Measurements from ENCODE around the gene CYFIP1. TPM values are rescaled to one million over a fixed set of nuclear protein-coding genes. Genes with fewer than 3 reads are reported as not detected.

The CYFIP1 gene
- total RNA-seq, 2 donors from 2014 or later, result 134 to 139 TPM

DNA sequence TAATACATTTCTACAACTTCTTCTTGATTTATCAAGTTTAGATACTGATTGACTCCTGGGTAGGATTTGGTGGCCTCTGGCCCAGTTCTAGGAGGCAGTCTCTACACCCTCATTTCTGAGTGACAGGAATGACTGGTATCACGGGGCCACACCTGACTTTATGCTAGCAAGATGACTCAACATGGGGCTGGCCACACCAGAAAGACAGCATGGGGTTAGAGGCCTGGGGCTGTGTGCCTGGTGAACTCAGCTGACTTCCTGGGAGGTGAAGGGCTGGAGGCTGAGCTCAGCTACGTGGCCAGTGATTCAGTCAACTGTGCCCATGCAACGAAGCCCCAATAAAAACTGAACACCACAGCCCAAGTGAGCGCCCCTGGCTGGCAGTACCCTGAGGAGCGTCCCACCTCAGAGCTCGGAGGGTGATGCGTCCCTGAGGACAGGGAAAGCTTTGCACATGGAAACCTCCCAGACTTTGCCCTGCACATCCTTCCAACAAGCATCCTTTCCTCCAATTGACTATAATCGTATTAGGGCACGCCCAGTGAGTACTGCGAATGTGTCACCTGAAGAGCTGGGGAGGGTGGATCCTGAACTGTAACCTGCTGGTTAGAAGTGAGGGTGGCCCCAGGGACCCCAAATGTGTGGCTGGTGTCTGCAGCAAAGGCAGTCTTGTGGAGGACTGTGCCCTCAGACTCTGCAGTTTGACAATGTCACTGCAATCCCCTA lies 84.5 kb downstream of the CYFIP1 start:
- Histone ChIP-seq H3K4me1 (ENCODE audit: control insufficient read depth, insufficient read depth, low read length) (peaks cover 14% of the 10 kb centered on the region), H3K36me3 (ENCODE audit: control insufficient read depth, insufficient read depth, low read length) (peaks cover 37% of the 10 kb centered on the region), H3K9ac (ENCODE audit: extremely low read depth, low read length, poor library complexity, severe bottlenecking) (no peak overlapping the region), H3K27me3 (ENCODE audit: control insufficient read depth, insufficient read depth, low read length, poor library complexity, severe bottlenecking) (no peaks in the 10 kb centered on the region), H3K4me3 (ENCODE audit: low read length) (no peak overlapping the region), H3K9me3 (ENCODE audit: control insufficient read depth, low read length) (no peaks in the 10 kb centered on the region), H3K27ac (ENCODE audit: low read depth, low read length) (no peak overlapping the region)
- WGBS, 2 experiments (ENCODE audit: insufficient coverage in 1 of 2, insufficient read length in 1 of 2), result 95 to 96% methylated on average over 5 to 10 of the region's 10 CpGs
- TF ChIP-seq, protein P1, sequence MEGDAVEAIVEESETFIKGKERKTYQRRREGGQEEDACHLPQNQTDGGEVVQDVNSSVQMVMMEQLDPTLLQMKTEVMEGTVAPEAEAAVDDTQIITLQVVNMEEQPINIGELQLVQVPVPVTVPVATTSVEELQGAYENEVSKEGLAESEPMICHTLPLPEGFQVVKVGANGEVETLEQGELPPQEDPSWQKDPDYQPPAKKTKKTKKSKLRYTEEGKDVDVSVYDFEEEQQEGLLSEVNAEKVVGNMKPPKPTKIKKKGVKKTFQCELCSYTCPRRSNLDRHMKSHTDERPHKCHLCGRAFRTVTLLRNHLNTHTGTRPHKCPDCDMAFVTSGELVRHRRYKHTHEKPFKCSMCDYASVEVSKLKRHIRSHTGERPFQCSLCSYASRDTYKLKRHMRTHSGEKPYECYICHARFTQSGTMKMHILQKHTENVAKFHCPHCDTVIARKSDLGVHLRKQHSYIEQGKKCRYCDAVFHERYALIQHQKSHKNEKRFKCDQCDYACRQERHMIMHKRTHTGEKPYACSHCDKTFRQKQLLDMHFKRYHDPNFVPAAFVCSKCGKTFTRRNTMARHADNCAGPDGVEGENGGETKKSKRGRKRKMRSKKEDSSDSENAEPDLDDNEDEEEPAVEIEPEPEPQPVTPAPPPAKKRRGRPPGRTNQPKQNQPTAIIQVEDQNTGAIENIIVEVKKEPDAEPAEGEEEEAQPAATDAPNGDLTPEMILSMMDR (conservative IDR thresholded peaks at IDR 0.05), result no peak
- peak; percentile 49 for DNase-seq
- no peak overlapping the region for H3K27ac Mint-ChIP-seq
- H3K4me1 Mint-ChIP-seq, result peaks cover 16% of the 10 kb centered on the region
- no peaks in the 10 kb centered on the region for H3K27me3 Mint-ChIP-seq (ENCODE audit: insufficient read depth)
- peaks cover 3% of the 10 kb centered on the region for H3K9me3 Mint-ChIP-seq
- H3K4me3 Mint-ChIP-seq, result no peak overlapping the region
- H3K36me3 Mint-ChIP-seq (ENCODE audit: low read depth), result peaks cover 54% of the 10 kb centered on the region

DNA sequence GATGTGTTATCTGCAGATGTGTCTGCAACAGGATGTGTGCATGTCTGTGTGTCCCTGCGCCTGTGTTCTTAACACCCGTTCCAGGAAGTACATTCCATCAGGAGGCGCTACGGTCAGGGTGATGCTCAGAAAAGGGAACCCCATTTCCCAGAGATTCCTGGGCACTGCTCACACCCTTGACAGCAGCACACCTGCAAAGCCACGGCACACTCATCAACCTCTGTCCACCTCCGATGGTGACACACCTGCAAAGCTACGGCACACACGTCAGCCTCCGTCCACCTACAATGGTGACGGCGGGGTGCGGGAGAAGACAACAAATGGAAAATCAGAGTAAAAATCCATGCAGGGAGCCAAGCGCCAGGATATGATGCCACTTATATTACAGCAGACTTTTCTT lies 86.3 kb downstream of the CYFIP1 start:
- no peaks in the 10 kb centered on the region for H3K9me3 Mint-ChIP-seq
- 97 to 98% methylated on average over 7 to 12 of the region's 13 CpGs for WGBS, 2 experiments (ENCODE audit: insufficient coverage in 1 of 2, insufficient read length in 1 of 2)
- Histone ChIP-seq H3K9ac (ENCODE audit: extremely low read depth, low read length, poor library complexity, severe bottlenecking) (no peak overlapping the region), H3K27ac (ENCODE audit: low read depth, low read length) (no peak overlapping the region), H3K4me3 (ENCODE audit: low read length) (peak overlapping the region; percentile 34), H3K36me3 (ENCODE audit: control insufficient read depth, insufficient read depth, low read length) (peaks cover 36% of the 10 kb centered on the region), H3K4me1 (ENCODE audit: control insufficient read depth, insufficient read depth, low read length) (peaks cover 14% of the 10 kb centered on the region), H3K27me3 (ENCODE audit: control insufficient read depth, insufficient read depth, low read length, poor library complexity, severe bottlenecking) (no peaks in the 10 kb centered on the region), H3K9me3 (ENCODE audit: control insufficient read depth, low read length) (no peaks in the 10 kb centered on the region)
- peaks cover 16% of the 10 kb centered on the region for H3K4me1 Mint-ChIP-seq
- H3K36me3 Mint-ChIP-seq (ENCODE audit: low read depth), result peaks cover 50% of the 10 kb centered on the region
- H3K27me3 Mint-ChIP-seq (ENCODE audit: insufficient read depth), result no peaks in the 10 kb centered on the region
- no peak overlapping the region for H3K27ac Mint-ChIP-seq
- H3K4me3 Mint-ChIP-seq, result no peak overlapping the region
- TF ChIP-seq, protein P1 (conservative IDR thresholded peaks at IDR 0.05), result no peak
- peak; percentile 43 for DNase-seq

DNA sequence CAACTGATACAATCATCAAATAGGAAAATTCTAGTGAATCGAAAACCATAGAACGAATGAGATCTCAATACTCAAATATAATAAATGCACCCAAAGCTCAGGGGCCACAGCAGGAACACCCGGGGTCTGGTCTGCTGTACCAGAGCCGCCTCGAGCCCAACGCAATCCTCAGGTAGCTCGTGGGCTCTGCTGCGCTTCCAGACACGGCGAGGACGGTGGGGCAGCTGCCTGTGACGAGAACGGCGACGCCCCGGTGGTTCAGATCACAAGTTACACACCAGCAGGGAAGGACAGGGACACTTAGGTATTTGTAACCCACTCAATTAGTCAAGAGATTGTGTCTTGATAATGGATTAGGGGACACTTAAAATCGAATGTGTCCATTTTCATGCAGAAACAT lies 87.1 kb downstream of the CYFIP1 start:
- peak overlapping the region; percentile 59 for H3K4me3 ChIP-seq (ENCODE audit: low read length)
- peaks cover 16% of the 10 kb centered on the region for H3K4me1 Mint-ChIP-seq
- H3K4me1 ChIP-seq (ENCODE audit: control insufficient read depth, insufficient read depth, low read length), result peaks cover 14% of the 10 kb centered on the region
- peak; percentile 54 for DNase-seq
- peak overlapping the region; percentile 19 for H3K27ac ChIP-seq (ENCODE audit: low read depth, low read length)
- TF ChIP-seq, protein P1 (conservative IDR thresholded peaks at IDR 0.05), result no peak
- H3K36me3 Mint-ChIP-seq (ENCODE audit: low read depth), result peaks cover 53% of the 10 kb centered on the region
- H3K4me3 Mint-ChIP-seq, result peak overlapping the region; percentile 7
- no peaks in the 10 kb centered on the region for H3K27me3 Mint-ChIP-seq (ENCODE audit: insufficient read depth)
- peaks cover 44% of the 10 kb centered on the region for H3K36me3 ChIP-seq (ENCODE audit: control insufficient read depth, insufficient read depth, low read length)
- H3K27me3 ChIP-seq (ENCODE audit: control insufficient read depth, insufficient read depth, low read length, poor library complexity, severe bottlenecking), result no peaks in the 10 kb centered on the region
- H3K9me3 Mint-ChIP-seq, result no peaks in the 10 kb centered on the region
- peak overlapping the region; percentile 91 for H3K27ac Mint-ChIP-seq
- H3K9ac ChIP-seq (ENCODE audit: extremely low read depth, low read length, poor library complexity, severe bottlenecking), result peak overlapping the region; percentile 59
- H3K9me3 ChIP-seq (ENCODE audit: control insufficient read depth, low read length), result no peaks in the 10 kb centered on the region
- WGBS, 2 experiments (ENCODE audit: insufficient coverage in 1 of 2, insufficient read length in 1 of 2), result 87 to 96% methylated on average over 16 to 17 of the region's 17 CpGs
